Measurements from ENCODE around the gene DSCAML1.

DNA sequence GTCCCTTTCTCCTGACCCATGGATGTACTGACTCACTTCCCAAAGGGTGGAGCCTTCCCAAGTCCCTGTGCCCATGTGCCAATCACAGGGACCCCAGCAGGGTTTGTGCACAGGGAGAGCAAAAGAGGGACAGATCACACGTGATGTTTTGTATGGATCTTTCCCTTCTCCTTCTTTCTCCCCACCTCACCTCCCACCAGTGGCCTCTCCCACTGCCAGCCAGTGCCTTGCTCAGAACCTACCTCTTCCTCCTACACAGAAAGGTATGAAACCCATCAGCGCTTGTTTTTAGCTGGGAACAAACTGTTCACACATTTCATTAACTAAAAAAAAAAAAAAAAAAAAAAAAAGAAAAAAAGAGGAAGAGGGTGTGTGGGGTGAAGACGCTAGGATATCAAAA, 112.9 kb downstream of the DSCAML1 start:
- TF ChIP-seq, protein P1, sequence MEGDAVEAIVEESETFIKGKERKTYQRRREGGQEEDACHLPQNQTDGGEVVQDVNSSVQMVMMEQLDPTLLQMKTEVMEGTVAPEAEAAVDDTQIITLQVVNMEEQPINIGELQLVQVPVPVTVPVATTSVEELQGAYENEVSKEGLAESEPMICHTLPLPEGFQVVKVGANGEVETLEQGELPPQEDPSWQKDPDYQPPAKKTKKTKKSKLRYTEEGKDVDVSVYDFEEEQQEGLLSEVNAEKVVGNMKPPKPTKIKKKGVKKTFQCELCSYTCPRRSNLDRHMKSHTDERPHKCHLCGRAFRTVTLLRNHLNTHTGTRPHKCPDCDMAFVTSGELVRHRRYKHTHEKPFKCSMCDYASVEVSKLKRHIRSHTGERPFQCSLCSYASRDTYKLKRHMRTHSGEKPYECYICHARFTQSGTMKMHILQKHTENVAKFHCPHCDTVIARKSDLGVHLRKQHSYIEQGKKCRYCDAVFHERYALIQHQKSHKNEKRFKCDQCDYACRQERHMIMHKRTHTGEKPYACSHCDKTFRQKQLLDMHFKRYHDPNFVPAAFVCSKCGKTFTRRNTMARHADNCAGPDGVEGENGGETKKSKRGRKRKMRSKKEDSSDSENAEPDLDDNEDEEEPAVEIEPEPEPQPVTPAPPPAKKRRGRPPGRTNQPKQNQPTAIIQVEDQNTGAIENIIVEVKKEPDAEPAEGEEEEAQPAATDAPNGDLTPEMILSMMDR (IDR thresholded peaks at IDR 0.05; ENCODE audit: low read length): no peak
- TF ChIP-seq EZH2 (IDR thresholded peaks at IDR 0.05; ENCODE audit: borderline replicate concordance, low read length): no peak

Data from OCI-LY1 (cell line).